K562 (cell line): ENCODE results near the gene TRIM25. TPM values are rescaled to one million over a fixed set of nuclear protein-coding genes. Genes with fewer than 3 reads are reported as not detected.

Experiments used
- ATAC-seq: fragments of 200-7000 bp; cut with Tn5 transposase; 3 replicates; pipeline ENCODE4 v1.9.1; 2020; ENCODE audit warnings: moderate library complexity
- BruUV-seq: library from RNA; stranded (reverse); fragments of 400-500 nt; replicated peaks from 2 replicates; lab custom pipeline; 2021; lab: Mats Ljungman, UMichigan
- CTCF ChIA-PET: fragments of 300-600 bp; formaldehyde crosslinking; extraction: SDS; loops from one replicate; lab custom pipeline; 2021; ENCODE audit warnings: low intra/inter-chr PET ratio; lab: Yijun Ruan, JAX
- POLR2A ChIA-PET: fragments of 300-600, 350-650 bp; sonication (Branson Sonifier 250); formaldehyde crosslinking; extraction: SDS; loops from one replicate; lab custom pipeline; 2021; ENCODE audit warnings: antibody characterized with exemption, inconsistent platforms; lab: Yijun Ruan, JAX
- DNase-seq, 4 experiments: peaks; one replicate each; pipeline versions ENCODE4 v3.0.0 to v3.0.0-alpha.2; 2011 to 2018; ENCODE audit warnings: low spot score in 3 of 4, mixed read lengths in 3 of 4; ENCODE audit errors: extremely low read depth in 1 of 4
- FAIRE-seq: peaks from 2 replicates; lab custom pipeline; 2011; peaks lifted over from hg19 to GRCh38; lab: Jason Lieb, UNC
- H2AFZ ChIP-seq: 2 replicates; pipeline ENCODE4 v1.6.0; 2011; ENCODE audit warnings: low read depth, low read length, control low read depth, inconsistent platforms
- H3K27ac ChIP-seq: fragments of 200-600 bp; 3 replicates; pipeline ENCODE4 v1.8.0; 2011; ENCODE audit warnings: low read depth, mild to moderate bottlenecking, control low read depth, inconsistent platforms, low read length, moderate library complexity, mixed read lengths; ENCODE audit errors: extremely low read depth
- H3K27me3 ChIP-seq, 2 experiments: fragments of 300-600 bp in 1 of 2; 2 replicates in 1 of 2; 3 replicates in 1 of 2; pipeline versions ENCODE4 v1.6.0 to v1.8.0; 2011; ENCODE audit warnings: inconsistent platforms in 2 of 2, low read length in 2 of 2, mild to moderate bottlenecking in 1 of 2, mixed read lengths in 1 of 2, moderate library complexity in 1 of 2; ENCODE audit not compliant: control insufficient read depth in 2 of 2, insufficient read depth in 2 of 2
- H3K36me3 ChIP-seq: fragments of 300-600 bp; 3 replicates; pipeline ENCODE4 v1.8.0; 2011; ENCODE audit warnings: mild to moderate bottlenecking, low read length, inconsistent platforms; ENCODE audit not compliant: control insufficient read depth, insufficient read depth
- H3K4me1 ChIP-seq, 2 experiments: fragments of 200-600 bp in 1 of 2; replicated peaks in 1 of 2; 2 replicates in 1 of 2; 3 replicates in 1 of 2; pipeline versions ENCODE4 v1.5.1 to v1.8.0; 2011; ENCODE audit warnings: inconsistent platforms in 2 of 2, low read length in 2 of 2, mild to moderate bottlenecking in 1 of 2, mixed read lengths in 1 of 2, moderate library complexity in 1 of 2; ENCODE audit not compliant: control insufficient read depth in 2 of 2, insufficient read depth in 2 of 2
- H3K4me2 ChIP-seq: 2 replicates; pipeline ENCODE4 v1.6.1; 2011; ENCODE audit warnings: low read length, control low read depth, inconsistent platforms, mixed read lengths; ENCODE audit not compliant: insufficient read depth
- H3K4me3 ChIP-seq: fragments of 200-600 bp; sonication (generic), shearing (Covaris generic); 2 replicates; pipeline ENCODE4 v1.5.1; 2016; ENCODE audit warnings: control low read depth, inconsistent platforms
- H3K79me2 ChIP-seq: fragments of 200-600 bp; 3 replicates; pipeline ENCODE4 v1.8.0; 2011; ENCODE audit warnings: low read length, inconsistent platforms; ENCODE audit not compliant: control insufficient read depth, insufficient read depth
- H3K9ac ChIP-seq, 2 experiments: 2 replicates each; pipeline versions ENCODE4 v1.6.0 to v1.6.1; 2011; ENCODE audit warnings: low read depth in 2 of 2, low read length in 2 of 2, control low read depth in 1 of 2, inconsistent platforms in 1 of 2, mild to moderate bottlenecking in 1 of 2, mixed read lengths in 1 of 2; ENCODE audit not compliant: insufficient read depth in 1 of 2
- H3K9me1 ChIP-seq: one replicate; pipeline ENCODE4 v1.6.0; 2011; ENCODE audit warnings: inconsistent platforms, mild to moderate bottlenecking, low read length, moderate library complexity; ENCODE audit not compliant: control insufficient read depth, insufficient read depth
- H3K9me3 ChIP-seq: replicated peaks from 2 replicates; pipeline ENCODE4 v1.5.1; 2011; ENCODE audit warnings: low read depth, low read length, inconsistent platforms; ENCODE audit not compliant: control insufficient read depth, insufficient read depth
- H4K20me1 ChIP-seq: replicated peaks from 2 replicates; pipeline ENCODE4 v1.6.1; 2011; ENCODE audit warnings: low read length, inconsistent platforms, mixed read lengths; ENCODE audit not compliant: control insufficient read depth, insufficient read depth
- ATF1 ChIP-seq, 2 experiments: fragments of 450-650 bp in 1 of 2; IDR thresholded peaks; 2 replicates each; pipeline ENCODE4 v1.6.1; 2016; ENCODE audit warnings: missing compliant biosample characterization in 1 of 2, missing genetic modification characterization in 1 of 2
- DACH1 ChIP-seq: fragments of 450-650 bp; IDR thresholded peaks from 2 replicates; pipeline ENCODE4 v1.6.1; 2018; ENCODE audit not compliant: partially characterized antibody
- FOXM1 ChIP-seq, 2 experiments: fragments of 450-650 bp in 1 of 2; sonication (generic) in 1 of 2; formaldehyde crosslinking in 1 of 2; IDR thresholded peaks; 2 replicates each; pipeline versions ENCODE4 v1.6.1 to v1.9.0; 2017 to 2022; ENCODE audit warnings: low read depth in 2 of 2, mild to moderate bottlenecking in 2 of 2, missing genetic modification reagents in 1 of 2, moderate library complexity in 1 of 2
- HDAC3 ChIP-seq: fragments of 450-650 bp; IDR thresholded peaks from 2 replicates; pipeline ENCODE4 v1.6.1; 2018; ENCODE audit warnings: borderline replicate concordance, mild to moderate bottlenecking, moderate library complexity; ENCODE audit not compliant: partially characterized antibody
- KLF13 ChIP-seq: fragments of 450-650 bp; IDR thresholded peaks from 2 replicates; pipeline ENCODE4 v1.6.1; 2016; ENCODE audit warnings: missing genetic modification characterization, low read depth, mild to moderate bottlenecking, missing compliant biosample characterization, moderate library complexity, borderline replicate concordance
- L3MBTL2 ChIP-seq: fragments of 450-650 bp; IDR thresholded peaks from 2 replicates; pipeline ENCODE4 v1.6.1; 2016; ENCODE audit warnings: mild to moderate bottlenecking, moderate library complexity
- LEF1 ChIP-seq: fragments of 450-650 bp; IDR thresholded peaks from 2 replicates; pipeline ENCODE4 v1.6.1; 2016; ENCODE audit warnings: mild to moderate bottlenecking
- PCBP2 ChIP-seq: fragments of 200-400 bp; formaldehyde crosslinking; IDR thresholded peaks from 2 replicates; pipeline ENCODE4 v1.6.1; 2018; ENCODE audit warnings: low read length, low read depth, mild to moderate bottlenecking, moderate library complexity; ENCODE audit not compliant: poor library complexity, severe bottlenecking
- PHTF2 ChIP-seq: fragments of 250-450 bp; sonication (Bioruptor Pico); IDR thresholded peaks from 2 replicates; pipeline ENCODE4 v1.5.0; 2021; ENCODE audit warnings: mild to moderate bottlenecking
- RBM22 ChIP-seq: fragments of 200-400 bp; formaldehyde crosslinking; IDR thresholded peaks from 2 replicates; pipeline ENCODE4 v1.6.1; 2018; ENCODE audit warnings: low read length, low read depth; ENCODE audit not compliant: poor library complexity, severe bottlenecking
- SAFB2 ChIP-seq: fragments of 200-400 bp; formaldehyde crosslinking; IDR thresholded peaks from 2 replicates; pipeline ENCODE4 v1.6.1; 2018; ENCODE audit warnings: borderline replicate concordance, low read length, low read depth, moderate library complexity; ENCODE audit not compliant: severe bottlenecking
- SLC30A9 ChIP-seq: fragments of 250-450 bp; sonication (Bioruptor Pico); IDR thresholded peaks from 2 replicates; pipeline ENCODE4 v1.8.0; 2022; ENCODE audit warnings: mild to moderate bottlenecking, moderate library complexity
- SRSF7 ChIP-seq: fragments of 200-400 bp; formaldehyde crosslinking; optimal IDR thresholded peaks from 2 replicates; pipeline ENCODE3; 2017; ENCODE audit warnings: mild to moderate bottlenecking, low read depth, low read length
- TRIM28 ChIP-seq: fragments of 450-650 bp; IDR thresholded peaks from 2 replicates; pipeline ENCODE4 v1.6.1; 2017
- ZNF398 ChIP-seq: fragments of 250-450 bp; sonication (Bioruptor Pico); IDR thresholded peaks from 2 replicates; pipeline ENCODE4 v1.8.0; 2021; ENCODE audit warnings: moderate library complexity, mild to moderate bottlenecking, inconsistent platforms
- ZNF561 ChIP-seq: fragments of 450-650 bp; formaldehyde crosslinking; conservative IDR thresholded peaks from 2 replicates; pipeline ENCODE4 v1.4.0; 2020; ENCODE audit warnings: mild to moderate bottlenecking, moderate library complexity
- WGBS: fragments of 100-300 bp; shearing (Covaris generic); methylation state at CpG from one replicate; pipeline ENCODE4 v1.1.6; 2016; ENCODE audit warnings: low coverage, mixed read lengths; ENCODE audit not compliant: insufficient coverage; ENCODE audit errors: missing lambda C conversion rate; 5-methylcytosine and 5-hydroxymethylcytosine counted together
- in situ Hi-C: fragments of 300-500 bp; cut with MboI; formaldehyde crosslinking; loops from 4 replicates; pipeline ENCODE4 v1.15.0; 2018; ENCODE audit warnings: inconsistent platforms, mixed read lengths
- intact Hi-C: fragments of 100-400 bp; cut with micrococcal nuclease; formaldehyde crosslinking; loops from 2 replicates; pipeline ENCODE4 v1.14.2; 2022
- polyA plus RNA-seq, 8 experiments: library from polyadenylated mRNA; depleted of rRNA in 4 of 8; stranded (reverse) in 5 of 8; unstranded in 3 of 8; fragments of >200 nt; fragmentation: Nextera tagmentation in 2 of 8; fragmentation: Illumina TruSeq in 1 of 8; extraction: Ambion mirVana in 2 of 8; extraction: Trizol in 1 of 8; gene quantifications; 2 replicates each; pipeline versions ENCODE4 v1.2.1 to v1.2.3, GENCODE V29; 2011 to 2014; ENCODE audit warnings: inconsistent platforms in 1 of 8, missing spikeins in 1 of 8
- total RNA-seq, 7 experiments: library from RNA; depleted of rRNA in 6 of 7; stranded (reverse); fragments of >200 nt in 6 of 7; fragmentation: Illumina TruSeq in 2 of 7; extraction: Trizol in 2 of 7; gene quantifications; 2 replicates each; pipeline versions ENCODE4 v1.2.1 to v1.2.3, GENCODE V29; 2011 to 2021; ENCODE audit warnings: low replicate concordance in 1 of 7
- TF ChIP-seq, protein P1 (sequence below): fragments of 450-650 bp; conservative IDR thresholded peaks from 2 replicates; pipeline ENCODE4 v1.6.1; 2016; ENCODE audit warnings: missing genetic modification characterization, low read depth, mild to moderate bottlenecking, control low read depth, missing compliant biosample characterization
- TF ChIP-seq, protein P2 (sequence below): fragments of 450-650 bp; formaldehyde crosslinking; IDR thresholded peaks from 2 replicates; pipeline ENCODE4 v1.4.0; 2020; ENCODE audit warnings: mild to moderate bottlenecking, mixed read lengths

Gene TRIM25
- total and polyA plus RNA-seq, 9 of the 15 experiments (the other 6 are each of a cell fraction or from before 2014, with no cell fraction given) = 5.9 to 49.5 (median 24.5) TPM

- Histone ChIP-seq H3K79me2 (no peaks in the 10 kb centered on the region), H3K4me1 (peaks cover 8% of the 10 kb centered on the region in 2 experiments; a peak in 4 of 5 replicates), H3K9me1 (no peaks in the 10 kb centered on the region), H2AFZ (no peak overlapping the region), H3K27me3 (no peaks in the 10 kb centered on the region), H3K4me3 (no peak overlapping the region), H3K4me2 (no peak overlapping the region), H3K36me3 (peaks cover 36% of the 10 kb centered on the region), H4K20me1 (no peaks in the 10 kb centered on the region), H3K9ac (no peak overlapping the region), H3K27ac (no peak overlapping the region), H3K9me3 (no peaks in the 10 kb centered on the region)
- intact Hi-C loops = loop anchor here (10.0 kb wide), 1 partner anchor 439 kb away; no protein-coding TSS in a partner anchor
- no peak for ATAC-seq
- WGBS = 53% methylated on average over 1 of the region's 1 CpG
- DNase-seq = no peak
- in situ Hi-C loops = no loop called here
- TF ChIP-seq TRIM28 (no peak), ZNF561 (CRISPR knock-in tag) (no peak), KLF13 (tag) (no peak), SRSF7 (no peak), PHTF2 (CRISPR knock-in tag) (no peak), RBM22 (no peak), ZNF398 (CRISPR knock-in tag) (no peak), SAFB2 (no peak), HDAC3 (no peak), SLC30A9 (CRISPR knock-in tag) (no peak), FOXM1 (IDR thresholded peaks at IDR 0.05; ENCODE audit: low read depth) (no peak), FOXM1 (CRISPR knock-in tag; IDR thresholded peaks at IDR 0.05; ENCODE audit: low read depth) (no peak), ATF1 (CRISPR knock-in tag; IDR thresholded peaks at IDR 0.05) (no peak), ATF1 (tag; IDR thresholded peaks at IDR 0.05) (no peak), DACH1 (no peak), L3MBTL2 (no peak), LEF1 (no peak), PCBP2 (no peak)
- TF ChIP-seq, protein P1, sequence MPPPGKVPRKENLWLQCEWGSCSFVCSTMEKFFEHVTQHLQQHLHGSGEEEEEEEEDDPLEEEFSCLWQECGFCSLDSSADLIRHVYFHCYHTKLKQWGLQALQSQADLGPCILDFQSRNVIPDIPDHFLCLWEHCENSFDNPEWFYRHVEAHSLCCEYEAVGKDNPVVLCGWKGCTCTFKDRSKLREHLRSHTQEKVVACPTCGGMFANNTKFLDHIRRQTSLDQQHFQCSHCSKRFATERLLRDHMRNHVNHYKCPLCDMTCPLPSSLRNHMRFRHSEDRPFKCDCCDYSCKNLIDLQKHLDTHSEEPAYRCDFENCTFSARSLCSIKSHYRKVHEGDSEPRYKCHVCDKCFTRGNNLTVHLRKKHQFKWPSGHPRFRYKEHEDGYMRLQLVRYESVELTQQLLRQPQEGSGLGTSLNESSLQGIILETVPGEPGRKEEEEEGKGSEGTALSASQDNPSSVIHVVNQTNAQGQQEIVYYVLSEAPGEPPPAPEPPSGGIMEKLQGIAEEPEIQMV (tag) = no peak
- TF ChIP-seq, protein P2, sequence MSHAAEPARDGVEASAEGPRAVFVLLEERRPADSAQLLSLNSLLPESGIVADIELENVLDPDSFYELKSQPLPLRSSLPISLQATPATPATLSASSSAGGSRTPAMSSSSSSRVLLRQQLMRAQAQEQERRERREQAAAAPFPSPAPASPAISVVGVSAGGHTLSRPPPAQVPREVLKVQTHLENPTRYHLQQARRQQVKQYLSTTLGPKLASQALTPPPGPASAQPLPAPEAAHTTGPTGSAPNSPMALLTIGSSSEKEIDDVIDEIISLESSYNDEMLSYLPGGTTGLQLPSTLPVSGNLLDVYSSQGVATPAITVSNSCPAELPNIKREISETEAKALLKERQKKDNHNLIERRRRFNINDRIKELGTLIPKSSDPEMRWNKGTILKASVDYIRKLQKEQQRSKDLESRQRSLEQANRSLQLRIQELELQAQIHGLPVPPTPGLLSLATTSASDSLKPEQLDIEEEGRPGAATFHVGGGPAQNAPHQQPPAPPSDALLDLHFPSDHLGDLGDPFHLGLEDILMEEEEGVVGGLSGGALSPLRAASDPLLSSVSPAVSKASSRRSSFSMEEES (CRISPR knock-in tag) = no peak
- FAIRE-seq = no peak
- BruUV-seq = no TSS peak
- ChIA-PET POLR2A (interaction anchor here (0.8 kb wide), 1 partner anchor 27 kb away, joined by 3 read pairs; the partner anchor contains the start of gene COIL), CTCF (interaction anchor here (0.7 kb wide), 1 partner anchor 1215 kb away, joined by 3 read pairs; no protein-coding TSS in a partner anchor)
Observed at GRCh38 chr17:56933868-56934267, 20.0 kb upstream of the TRIM25 start.
